Liver (tissue), 9 donors: ENCODE results near the gene IPO8. TPM values are rescaled to one million over a fixed set of nuclear protein-coding genes. Genes with fewer than 3 reads are reported as not detected.

ENCODE experiments used
- DNase-seq: peaks from one replicate; pipeline ENCODE4 v3.0.0-alpha.2; 2017; ENCODE audit warnings: low spot score
- H3K27ac ChIP-seq, 2 donors: one replicate each; pipeline ENCODE4 v1.7.0; 2013; ENCODE audit warnings: inconsistent platforms in 2 of 2, low read length in 2 of 2, control low read depth in 1 of 2, low read depth in 1 of 2, mild to moderate bottlenecking in 1 of 2
- H3K27me3 ChIP-seq, 4 donors: one replicate each; pipeline versions ENCODE4 v1.6.1 to v1.7.0; 2013; ENCODE audit warnings: low read length in 3 of 4, inconsistent platforms in 1 of 4, mild to moderate bottlenecking in 1 of 4, moderate library complexity in 1 of 4; ENCODE audit not compliant: control insufficient read depth in 4 of 4, insufficient read depth in 4 of 4
- H3K36me3 ChIP-seq, 4 donors: one replicate each; pipeline versions ENCODE4 v1.6.1 to v1.7.0; 2013; ENCODE audit warnings: low read length in 3 of 4, mild to moderate bottlenecking in 3 of 4, low read depth in 1 of 4, moderate library complexity in 1 of 4; ENCODE audit not compliant: control insufficient read depth in 4 of 4, insufficient read depth in 3 of 4
- H3K4me1 ChIP-seq, 4 donors: one replicate each; pipeline versions ENCODE4 v1.6.1 to v1.7.0; 2013; ENCODE audit warnings: low read length in 3 of 4, mild to moderate bottlenecking in 3 of 4, moderate library complexity in 1 of 4; ENCODE audit not compliant: control insufficient read depth in 4 of 4, insufficient read depth in 4 of 4
- H3K4me3 ChIP-seq, 3 donors: one replicate each; pipeline versions ENCODE4 v1.6.1 to v1.7.0; 2013; ENCODE audit warnings: low read length in 3 of 3, control low read depth in 1 of 3, low read depth in 1 of 3, mild to moderate bottlenecking in 1 of 3
- H3K9ac ChIP-seq, 2 donors: one replicate each; pipeline ENCODE4 v1.7.0; 2013; ENCODE audit warnings: low read length in 2 of 2, mild to moderate bottlenecking in 2 of 2, moderate library complexity in 2 of 2, control low read depth in 1 of 2, low read depth in 1 of 2
- H3K9me3 ChIP-seq, 4 donors: one replicate each; pipeline versions ENCODE4 v1.6.1 to v1.7.0; 2013; ENCODE audit warnings: low read length in 3 of 4; ENCODE audit not compliant: control insufficient read depth in 4 of 4
- ATF3 ChIP-seq: IDR thresholded peaks from 2 replicates; pipeline ENCODE4 v1.6.1; 2016; ENCODE audit warnings: antibody characterized with exemption
- CTCF ChIP-seq: fragments of 150-350 bp; IDR thresholded peaks from 2 replicates; pipeline ENCODE4 v1.5.1; 2017; ENCODE audit warnings: improper control_type of control experiment, low read depth, low read length; ENCODE audit not compliant: missing input control
- EGR1 ChIP-seq, 2 donors: IDR thresholded peaks; 2 replicates each; pipeline ENCODE4 v1.6.1; 2016 to 2018; ENCODE audit warnings: antibody characterized with exemption in 2 of 2, low read depth in 2 of 2
- FOXA1 ChIP-seq: IDR thresholded peaks from 2 replicates; pipeline ENCODE4 v1.6.1; 2016; ENCODE audit warnings: antibody characterized with exemption
- FOXA2 ChIP-seq: IDR thresholded peaks from 2 replicates; pipeline ENCODE4 v1.6.1; 2016; ENCODE audit warnings: antibody characterized with exemption
- GABPA ChIP-seq, 2 donors: IDR thresholded peaks in 1 of 2; conservative IDR thresholded peaks in 1 of 2; 2 replicates each; pipeline ENCODE4 v1.6.1; 2016; ENCODE audit warnings: antibody characterized with exemption in 2 of 2, mild to moderate bottlenecking in 1 of 2, moderate library complexity in 1 of 2
- HNF4A ChIP-seq, 2 donors: conservative IDR thresholded peaks; 2 replicates each; pipeline ENCODE4 v1.6.1; 2016; ENCODE audit warnings: antibody characterized with exemption in 2 of 2, mild to moderate bottlenecking in 2 of 2
- HNF4G ChIP-seq: IDR thresholded peaks from 2 replicates; pipeline ENCODE4 v1.6.1; 2016; ENCODE audit warnings: antibody characterized with exemption
- JUND ChIP-seq, 2 donors: IDR thresholded peaks; 2 replicates each; pipeline ENCODE4 v1.6.1; 2016; ENCODE audit warnings: antibody characterized with exemption in 2 of 2
- MAX ChIP-seq: IDR thresholded peaks from 2 replicates; pipeline ENCODE4 v1.6.1; 2016; ENCODE audit warnings: antibody characterized with exemption
- NR2F2 ChIP-seq: IDR thresholded peaks from 2 replicates; pipeline ENCODE4 v1.6.1; 2016; ENCODE audit warnings: antibody characterized with exemption
- RAD21 ChIP-seq, 2 donors: IDR thresholded peaks; 2 replicates each; pipeline ENCODE4 v1.6.1; 2016; ENCODE audit warnings: antibody characterized with exemption in 2 of 2, mild to moderate bottlenecking in 2 of 2
- REST ChIP-seq: IDR thresholded peaks from 2 replicates; pipeline ENCODE4 v1.6.1; 2016; ENCODE audit warnings: antibody characterized with exemption, mild to moderate bottlenecking
- RXRA ChIP-seq, 2 donors: IDR thresholded peaks; 2 replicates each; pipeline ENCODE4 v1.6.1; 2017 to 2018; ENCODE audit warnings: antibody characterized with exemption in 2 of 2, mild to moderate bottlenecking in 1 of 2
- SP1 ChIP-seq: IDR thresholded peaks from 2 replicates; pipeline ENCODE4 v1.6.1; 2018; ENCODE audit warnings: antibody characterized with exemption, mild to moderate bottlenecking
- TAF1 ChIP-seq: conservative IDR thresholded peaks from 2 replicates; pipeline ENCODE4 v1.6.1; 2016; ENCODE audit warnings: antibody characterized with exemption, mild to moderate bottlenecking
- YY1 ChIP-seq: IDR thresholded peaks from 2 replicates; pipeline ENCODE4 v1.6.1; 2016; ENCODE audit warnings: antibody characterized with exemption, mild to moderate bottlenecking
- ZBTB33 ChIP-seq: IDR thresholded peaks from 2 replicates; pipeline ENCODE4 v1.6.1; 2016; ENCODE audit warnings: antibody characterized with exemption
- WGBS: extraction: QIAGEN DNeasy Blood & Tissue Kit; methylation state at CpG from one replicate; pipeline ENCODE4 v1.1.7; 2013; 5-methylcytosine and 5-hydroxymethylcytosine counted together
- polyA plus RNA-seq, 2 donors: library from polyadenylated mRNA; stranded (reverse) in 1 of 2; unstranded in 1 of 2; fragments of 200-250 nt in 1 of 2; fragments of >200 nt in 1 of 2; fragmentation: Nextera tagmentation in 1 of 2; extraction: Ambion mirVana in 1 of 2; gene quantifications; one replicate each; pipeline versions ENCODE4 v1.2.1 to v1.2.3, GENCODE V29; 2013 to 2015
- total RNA-seq, 2 donors: library from RNA; depleted of rRNA; stranded (reverse); fragments of >200 nt; gene quantifications; one replicate each; pipeline ENCODE4 v1.2.3, GENCODE V29; 2014
- donor health status: healthy.
- donor health status: healthy.
- donor health status: healthy.
- donor health status: healthy.
- donor health status: healthy.

The IPO8 gene
- total and polyA plus RNA-seq, 4 donors, result 8.0 to 33.0 (median 18.4) TPM

GRCh38 chr12:30706476-30706875 is 10.8 kb upstream of the IPO8 start:
- H3K4me3 ChIP-seq, result no peak overlapping the region
- no peak overlapping the region for H3K9ac ChIP-seq
- no peaks in the 10 kb centered on the region for H3K9me3 ChIP-seq
- WGBS, result 94% methylated on average over 2 of the region's 2 CpGs
- TF ChIP-seq ATF3 (no peak), ZBTB33 (no peak), MAX (no peak), HNF4A (conservative IDR thresholded peaks at IDR 0.05) (no peak), HNF4G (no peak), SP1 (no peak), RAD21 (IDR thresholded peaks at IDR 0.05) (no peak), REST (no peak), RXRA (IDR thresholded peaks at IDR 0.05) (no peak), YY1 (no peak), EGR1 (IDR thresholded peaks at IDR 0.05; ENCODE audit: low read depth in 2 of 2) (no peak), TAF1 (no peak), NR2F2 (no peak), GABPA (IDR thresholded peaks at IDR 0.05 in 1 of 2, conservative IDR thresholded peaks at IDR 0.05 in 1 of 2) (no peak), CTCF (no peak), FOXA1 (no peak), JUND (IDR thresholded peaks at IDR 0.05) (no peak)
- no peak for DNase-seq
- no peak overlapping the region for H3K27ac ChIP-seq
- H3K4me1 ChIP-seq, result no peaks in the 10 kb centered on the region
- H3K36me3 ChIP-seq, result peaks cover 2 to 10% (median 8%) of the 10 kb centered on the region in 4 donors
- H3K27me3 ChIP-seq, result no peaks in the 10 kb centered on the region

- H3K27me3 ChIP-seq, result no peaks in the 10 kb centered on the region
- H3K27ac ChIP-seq, result no peak overlapping the region
- H3K9me3 ChIP-seq, result no peaks in the 10 kb centered on the region
- no peak for DNase-seq
- H3K4me3 ChIP-seq, result no peak overlapping the region
- H3K36me3 ChIP-seq, result no peaks in the 10 kb centered on the region
- H3K9ac ChIP-seq, result no peak overlapping the region
- no peak for TF ChIP-seq RXRA (IDR thresholded peaks at IDR 0.05)
- no peak for TF ChIP-seq SP1
- TF ChIP-seq FOXA1, result no peak
- TF ChIP-seq FOXA2, result no peak
- TF ChIP-seq HNF4G, result no peak
- TF ChIP-seq HNF4A (conservative IDR thresholded peaks at IDR 0.05), result no peak
- TF ChIP-seq NR2F2, result no peak
- TF ChIP-seq ATF3, result no peak
- no peak for TF ChIP-seq ZBTB33
- no peak for TF ChIP-seq TAF1
- H3K4me1 ChIP-seq, result peaks cover 0 to 3% (median 1%) of the 10 kb centered on the region in 4 donors
Observed at GRCh38 chr12:30701056-30701455, 5.4 kb upstream of the IPO8 start.
